Tibial nerve (tissue), 4 donors: ENCODE measurements around the gene KIAA1217. TPM values are rescaled to one million over a fixed set of nuclear protein-coding genes. Genes with fewer than 3 reads are reported as not detected.

ENCODE experiments used
- DNase-seq, 2 donors: peaks; one replicate each; pipeline ENCODE4 v3.0.0-alpha.2; 2019; ENCODE audit warnings: low spot score in 2 of 2
- H3K27ac ChIP-seq, 4 donors: fragments of 200-600 bp; sonication (generic) in 3 of 4; one replicate each; pipeline ENCODE4 v1.5.1; 2017 to 2019; ENCODE audit warnings: mild to moderate bottlenecking in 1 of 4
- H3K27me3 ChIP-seq, 2 donors: fragments of 200-600 bp; sonication (generic) in 1 of 2; one replicate each; pipeline versions ENCODE4 v1.5.1 to v1.6.0; 2017 to 2019
- H3K36me3 ChIP-seq, 3 donors: fragments of 200-600 bp; sonication (generic); one replicate each; pipeline ENCODE4 v1.5.1; 2018 to 2019
- H3K4me1 ChIP-seq, 4 donors: fragments of 200-600 bp; sonication (generic) in 3 of 4; one replicate each; pipeline ENCODE4 v1.5.1; 2017 to 2019
- H3K4me3 ChIP-seq, 4 donors: fragments of 200-600 bp; sonication (generic) in 3 of 4; one replicate each; pipeline ENCODE4 v1.5.1; 2017 to 2019; ENCODE audit warnings: mild to moderate bottlenecking in 1 of 4, moderate library complexity in 1 of 4
- H3K9me3 ChIP-seq, 4 donors: fragments of 200-600 bp; sonication (generic) in 3 of 4; one replicate each; pipeline ENCODE4 v1.5.1; 2017 to 2019
- CTCF ChIP-seq, 5 experiments: fragments of 200-600 bp in 3 of 5; fragments of 450-650 bp in 2 of 5; sonication (generic) in 3 of 5; IDR thresholded peaks; one replicate each; pipeline ENCODE4 v1.5.1; 2016 to 2019; ENCODE audit warnings: antibody characterized with exemption in 5 of 5, mild to moderate bottlenecking in 3 of 5, moderate library complexity in 2 of 5
- EP300 ChIP-seq, 2 donors: sonication (generic); formaldehyde crosslinking; IDR thresholded peaks; one replicate each; pipeline ENCODE4 v1.6.1; 2017; ENCODE audit warnings: antibody characterized with exemption in 2 of 2, mild to moderate bottlenecking in 1 of 2
- POLR2A ChIP-seq, 2 donors: fragments of 450-650 bp; IDR thresholded peaks; one replicate each; pipeline ENCODE4 v1.6.1; 2017; ENCODE audit warnings: antibody characterized with exemption in 2 of 2, mild to moderate bottlenecking in 2 of 2, moderate library complexity in 2 of 2
- WGBS, 2 donors: methylation state at CpG; one replicate each; pipeline ENCODE4 v1.1.5; 2018; 5-methylcytosine and 5-hydroxymethylcytosine counted together
- total RNA-seq, 4 donors: library from RNA; depleted of rRNA; stranded (reverse); fragments of >200 nt; gene quantifications; one replicate each; pipeline ENCODE4 v1.1.0, GENCODE V29; 2016

Gene KIAA1217
- total RNA-seq, 4 donors from 2014 or later, result 38.5 to 88.1 (median 58.3) TPM

DNA sequence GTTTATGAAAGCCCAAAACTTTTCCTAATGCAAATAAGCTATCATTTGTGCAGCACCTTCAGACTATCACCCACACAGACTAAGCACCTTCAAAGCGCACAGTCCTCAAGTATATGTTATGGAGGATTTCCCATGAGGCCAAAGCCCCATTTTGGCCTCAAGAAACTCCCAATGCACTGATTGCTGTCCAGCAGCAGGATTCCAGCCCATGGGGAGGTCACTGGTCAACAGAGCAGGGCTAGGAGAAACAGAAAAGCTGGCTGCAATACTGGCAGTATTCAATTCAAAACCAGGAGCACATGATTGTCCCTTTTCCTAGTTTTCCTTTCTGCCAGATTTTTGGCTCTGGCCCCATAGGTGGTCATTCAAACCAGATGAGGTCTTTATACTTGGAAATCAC is 24.5 kb upstream of the KIAA1217 start:
- H3K27ac ChIP-seq, result no peak overlapping the region
- DNase-seq, result no peak
- H3K4me3 ChIP-seq, result no peak overlapping the region
- peaks cover 0 to 1% (median under 1%) of the 10 kb centered on the region in 4 donors for H3K9me3 ChIP-seq
- TF ChIP-seq POLR2A (IDR thresholded peaks at IDR 0.05) (no peak), CTCF (IDR thresholded peaks at IDR 0.05) (no peak), EP300 (IDR thresholded peaks at IDR 0.05) (no peak)
- WGBS, 2 donors, result 72 to 80% methylated on average over 1 of the region's 1 CpG
- H3K4me1 ChIP-seq, result no peaks in the 10 kb centered on the region
- H3K27me3 ChIP-seq, result no peaks in the 10 kb centered on the region
- H3K36me3 ChIP-seq, result no peaks in the 10 kb centered on the region

DNA sequence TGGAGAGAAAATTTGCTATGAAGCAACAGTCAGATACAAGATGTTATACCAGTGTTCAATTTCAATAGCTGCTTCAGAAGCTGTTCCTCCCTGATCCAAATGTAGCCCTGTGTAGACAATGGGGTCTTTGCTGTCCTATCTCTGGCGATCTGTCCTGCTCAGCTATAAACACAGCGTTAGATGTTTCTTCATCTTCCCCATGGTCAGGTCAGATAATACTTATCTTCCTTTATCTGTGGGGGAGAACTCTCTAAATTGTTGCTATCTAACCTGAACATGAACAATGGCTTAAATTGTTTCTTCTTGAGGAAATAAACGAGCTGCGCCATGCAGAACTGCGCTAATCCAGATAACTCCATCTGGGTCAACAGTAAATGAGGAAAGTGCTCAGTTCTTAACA is 15.6 kb upstream of the KIAA1217 start:
- 78 to 81% methylated on average over 5 of the region's 5 CpGs for WGBS, 2 donors
- Histone ChIP-seq H3K27me3 (no peaks in the 10 kb centered on the region), H3K4me1 (peaks cover 0 to 19% (median 0%) of the 10 kb centered on the region in 4 donors), H3K27ac (no peak overlapping the region), H3K36me3 (no peaks in the 10 kb centered on the region), H3K9me3 (no peaks in the 10 kb centered on the region), H3K4me3 (no peak overlapping the region)
- TF ChIP-seq CTCF (IDR thresholded peaks at IDR 0.05) (no peak), EP300 (IDR thresholded peaks at IDR 0.05) (no peak), POLR2A (IDR thresholded peaks at IDR 0.05) (no peak)
- DNase-seq, result no peak

DNA sequence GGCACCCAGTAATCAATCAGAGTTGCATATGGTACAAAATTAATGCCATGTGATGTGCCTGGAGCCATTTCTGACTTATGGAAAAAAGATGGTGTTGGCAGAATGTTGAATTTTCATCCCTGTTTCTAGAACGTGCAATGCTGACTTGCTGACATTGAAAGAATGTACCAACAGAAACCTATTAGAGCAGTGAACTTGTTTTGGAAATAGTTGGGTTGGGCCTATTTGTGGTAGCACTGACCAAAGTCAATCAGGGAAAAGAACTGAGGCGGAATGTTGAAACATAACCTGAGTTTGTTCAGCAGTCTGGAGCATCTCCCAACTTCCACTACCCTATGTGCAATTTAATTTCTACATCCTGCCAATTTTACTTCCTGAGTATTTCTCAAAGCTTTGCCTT is 11.7 kb upstream of the KIAA1217 start:
- Histone ChIP-seq H3K27me3 (no peaks in the 10 kb centered on the region), H3K9me3 (no peaks in the 10 kb centered on the region), H3K36me3 (no peaks in the 10 kb centered on the region), H3K4me1 (peaks cover 0 to 19% (median 0%) of the 10 kb centered on the region in 4 donors), H3K27ac (peak overlapping the region in 1 of 4 donors; percentile 74), H3K4me3 (no peak overlapping the region)
- DNase-seq, result no peak
- 64 to 68% methylated on average over 2 of the region's 2 CpGs for WGBS, 2 donors
- TF ChIP-seq CTCF (IDR thresholded peaks at IDR 0.05) (no peak), POLR2A (IDR thresholded peaks at IDR 0.05) (no peak), EP300 (IDR thresholded peaks at IDR 0.05) (peak in 1 of 2 donors; percentile 51)

DNA sequence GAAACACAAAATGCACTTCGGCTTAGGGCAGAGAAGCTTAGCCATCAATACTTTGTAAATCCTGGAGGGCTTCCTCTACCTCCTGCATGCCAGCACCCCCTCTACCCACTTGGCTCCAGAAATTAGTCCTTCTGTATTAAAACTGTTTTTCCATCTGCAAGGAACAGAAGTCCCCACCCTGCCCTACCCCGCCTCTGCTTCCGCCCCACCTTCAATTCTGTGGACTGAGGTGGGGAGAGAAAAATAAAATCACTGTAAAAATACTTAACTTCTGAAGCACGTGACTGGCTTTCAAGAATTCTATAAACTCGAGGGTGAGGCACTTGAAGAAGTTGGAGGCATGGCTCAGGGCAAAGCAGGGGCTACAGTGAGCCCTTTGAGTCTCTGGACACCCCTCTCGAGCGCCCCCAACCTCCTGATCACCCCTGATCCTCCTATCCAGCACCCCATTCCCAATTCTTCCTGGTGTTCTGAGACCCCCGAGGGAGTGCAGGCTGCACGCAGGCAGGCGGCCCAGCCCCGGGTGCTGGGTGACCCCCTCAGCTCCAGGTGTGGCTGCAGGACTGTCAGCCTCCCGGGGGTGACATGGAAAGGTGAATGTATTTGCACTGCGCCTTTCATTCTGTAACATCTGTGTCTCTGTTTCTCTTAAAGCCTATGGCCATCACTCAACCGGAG is 7.3 kb upstream of the KIAA1217 start:
- Histone ChIP-seq H3K27me3 (no peaks in the 10 kb centered on the region), H3K27ac (peak overlapping the region in 1 of 4 donors; percentile 60), H3K4me1 (peaks cover 0 to 19% (median 2%) of the 10 kb centered on the region in 4 donors), H3K36me3 (no peaks in the 10 kb centered on the region), H3K4me3 (no peak overlapping the region), H3K9me3 (no peaks in the 10 kb centered on the region)
- DNase-seq, result no peak
- TF ChIP-seq EP300 (IDR thresholded peaks at IDR 0.05), result no peak
- no peak for TF ChIP-seq CTCF (IDR thresholded peaks at IDR 0.05)
- TF ChIP-seq POLR2A (IDR thresholded peaks at IDR 0.05), result no peak
- WGBS, 2 donors, result 70 to 76% methylated on average over 14 of the region's 14 CpGs

GRCh38 chr10:24202181-24202570 is 6.8 kb upstream of the KIAA1217 start:
- TF ChIP-seq POLR2A (IDR thresholded peaks at IDR 0.05), result no peak
- TF ChIP-seq CTCF (IDR thresholded peaks at IDR 0.05), result no peak
- TF ChIP-seq EP300 (IDR thresholded peaks at IDR 0.05), result no peak
- 72 to 79% methylated on average over 6 of the region's 6 CpGs for WGBS, 2 donors
- Histone ChIP-seq H3K4me3 (no peak overlapping the region), H3K27me3 (no peaks in the 10 kb centered on the region), H3K27ac (peak overlapping the region in 1 of 4 donors; percentile 60), H3K4me1 (peaks cover 0 to 19% (median 6%) of the 10 kb centered on the region in 4 donors), H3K36me3 (no peaks in the 10 kb centered on the region), H3K9me3 (no peaks in the 10 kb centered on the region)
- DNase-seq, result no peak
